Small intestine (tissue), 7 donors: Measurements from ENCODE around the gene LMF1. TPM values are rescaled to one million over a fixed set of nuclear protein-coding genes. Genes with fewer than 3 reads are reported as not detected.

Source experiments
- DNase-seq, 2 donors: peaks; one replicate each; pipeline versions ENCODE4 v3.0.0 to v3.0.0-alpha.2; 2013
- FAIRE-seq: peaks from 2 replicates; lab custom pipeline; 2012; peaks lifted over from hg19 to GRCh38; lab: Jason Lieb, UNC
- H3K27ac ChIP-seq, 3 donors: one replicate each; pipeline ENCODE4 v1.5.1; 2013; ENCODE audit warnings: low read length in 2 of 3, mild to moderate bottlenecking in 2 of 3, control low read depth in 1 of 3, inconsistent platforms in 1 of 3, low read depth in 1 of 3, moderate library complexity in 1 of 3
- H3K27me3 ChIP-seq, 3 donors: one replicate each; pipeline ENCODE4 v1.6.1; 2013; ENCODE audit warnings: low read length in 3 of 3, inconsistent platforms in 1 of 3; ENCODE audit not compliant: control insufficient read depth in 3 of 3, insufficient read depth in 3 of 3
- H3K36me3 ChIP-seq, 3 donors: one replicate each; pipeline ENCODE4 v1.6.1; 2013; ENCODE audit warnings: low read length in 3 of 3, inconsistent platforms in 1 of 3, low read depth in 1 of 3, mild to moderate bottlenecking in 1 of 3, moderate library complexity in 1 of 3; ENCODE audit not compliant: control insufficient read depth in 3 of 3, insufficient read depth in 2 of 3
- H3K4me1 ChIP-seq, 3 donors: one replicate each; pipeline ENCODE4 v1.6.1; 2013; ENCODE audit warnings: low read length in 2 of 3, inconsistent platforms in 1 of 3, low read depth in 1 of 3, mild to moderate bottlenecking in 1 of 3, moderate library complexity in 1 of 3; ENCODE audit not compliant: control insufficient read depth in 3 of 3, insufficient read depth in 2 of 3
- H3K4me3 ChIP-seq, 3 donors: one replicate each; pipeline ENCODE4 v1.5.1; 2013; ENCODE audit warnings: low read length in 3 of 3, control low read depth in 1 of 3, inconsistent platforms in 1 of 3, low read depth in 1 of 3, mild to moderate bottlenecking in 1 of 3, moderate library complexity in 1 of 3
- H3K9me3 ChIP-seq, 2 donors: one replicate each; pipeline ENCODE4 v1.6.1; 2013; ENCODE audit warnings: low read depth in 1 of 2, low read length in 1 of 2; ENCODE audit not compliant: control insufficient read depth in 2 of 2, insufficient read depth in 1 of 2
- WGBS, 3 donors: extraction: QIAGEN DNeasy Blood & Tissue Kit; methylation state at CpG; one replicate each; pipeline ENCODE4 v1.1.7; 2013; 5-methylcytosine and 5-hydroxymethylcytosine counted together
- polyA plus RNA-seq, 4 donors: library from polyadenylated mRNA; stranded (reverse) in 3 of 4; unstranded in 1 of 4; fragments of 200-250 nt in 3 of 4; fragments of 120-200 nt in 1 of 4; gene quantifications; one replicate each; pipeline versions ENCODE4 v1.2.1 to v1.2.3, GENCODE V29; 2013
- donor health status: healthy with polysubstance abuse.
- donor health status: control.
- donor health status: control.
- donor health status: Bipolar disorder and iron deficiency.
- donor health status: healthy.

Gene LMF1
- polyA plus RNA-seq, 4 donors, result 8.2 to 18.0 (median 9.2) TPM

- no peak for FAIRE-seq
- DNase-seq, result no peak
- 93 to 94% (median 94%) methylated on average over 10 of the region's 10 CpGs for WGBS, 3 donors
Observed at GRCh38 chr16:934178-934577, 36.6 kb downstream of the LMF1 start.

GRCh38 chr16:933581-933980, 37.2 kb downstream of the LMF1 start:
- WGBS, 3 donors, result 94 to 100% (median 96%) methylated on average over 11 to 15 of the region's 15 CpGs
- no peak overlapping the region for H3K4me3 ChIP-seq
- H3K9me3 ChIP-seq, result no peaks in the 10 kb centered on the region
- DNase-seq (no peak), FAIRE-seq (no peak)
- H3K4me1 ChIP-seq, result no peaks in the 10 kb centered on the region
- peaks cover 0 to 46% (median 6%) of the 10 kb centered on the region in 3 donors for H3K36me3 ChIP-seq
- no peaks in the 10 kb centered on the region for H3K27me3 ChIP-seq
- H3K27ac ChIP-seq, result no peak overlapping the region

More at GRCh38 chr16:934178-934577, 36.6 kb downstream of the LMF1 start:
- Histone ChIP-seq H3K27ac (no peak overlapping the region), H3K36me3 (peaks cover 0 to 43% (median 6%) of the 10 kb centered on the region in 3 donors), H3K4me1 (no peaks in the 10 kb centered on the region), H3K27me3 (no peaks in the 10 kb centered on the region), H3K9me3 (no peaks in the 10 kb centered on the region), H3K4me3 (no peak overlapping the region)

- no peak overlapping the region for H3K27ac ChIP-seq
- no peak for FAIRE-seq
- WGBS, 3 donors, result 88 to 92% (median 91%) methylated on average over 21 of the region's 21 CpGs
Observed at GRCh38 chr16:932831-933330, 37.9 kb downstream of the LMF1 start.

GRCh38 chr16:931626-932500, 38.9 kb downstream of the LMF1 start:
- Histone ChIP-seq H3K27ac (no peak overlapping the region), H3K27me3 (no peaks in the 10 kb centered on the region), H3K4me3 (no peak overlapping the region), H3K4me1 (no peaks in the 10 kb centered on the region), H3K36me3 (peaks cover 0 to 55% (median 6%) of the 10 kb centered on the region in 3 donors), H3K9me3 (peaks cover 0 to 12% of the 10 kb centered on the region in 2 donors)
- FAIRE-seq, result no peak
- WGBS, 3 donors, result 90 to 91% (median 91%) methylated on average over 38 to 44 of the region's 44 CpGs
- DNase-seq, result no peak

More at GRCh38 chr16:932831-933330, 37.9 kb downstream of the LMF1 start:
- Histone ChIP-seq H3K4me1 (no peaks in the 10 kb centered on the region), H3K27me3 (no peaks in the 10 kb centered on the region), H3K9me3 (peaks cover 0 to 2% of the 10 kb centered on the region in 2 donors), H3K4me3 (no peak overlapping the region), H3K36me3 (peaks cover 0 to 46% (median 6%) of the 10 kb centered on the region in 3 donors)
- DNase-seq, result no peak

- FAIRE-seq, result no peak
- no peak for DNase-seq
Observed at GRCh38 chr16:931171-931570, 39.6 kb downstream of the LMF1 start.

GRCh38 chr16:930511-930910, 40.3 kb downstream of the LMF1 start:
- peaks cover 0 to 59% (median 6%) of the 10 kb centered on the region in 3 donors for H3K36me3 ChIP-seq
- DNase-seq (no peak), FAIRE-seq (no peak)
- H3K4me1 ChIP-seq, result no peaks in the 10 kb centered on the region
- no peaks in the 10 kb centered on the region for H3K27me3 ChIP-seq
- no peak overlapping the region for H3K27ac ChIP-seq
- H3K9me3 ChIP-seq, result peaks cover 0 to 25% of the 10 kb centered on the region in 2 donors
- no peak overlapping the region for H3K4me3 ChIP-seq
- WGBS, 3 donors, result 94 to 97% (median 95%) methylated on average over 17 of the region's 17 CpGs

More at GRCh38 chr16:931171-931570, 39.6 kb downstream of the LMF1 start:
- Histone ChIP-seq H3K36me3 (peaks cover 0 to 57% (median 6%) of the 10 kb centered on the region in 3 donors), H3K9me3 (peaks cover 0 to 19% of the 10 kb centered on the region in 2 donors), H3K27ac (no peak overlapping the region), H3K27me3 (no peaks in the 10 kb centered on the region), H3K4me3 (no peak overlapping the region), H3K4me1 (no peaks in the 10 kb centered on the region)
- 91 to 95% (median 94%) methylated on average over 21 of the region's 21 CpGs for WGBS, 3 donors

- WGBS, 3 donors, result 87 to 91% (median 91%) methylated on average over 20 of the region's 20 CpGs
- Histone ChIP-seq H3K4me3 (no peak overlapping the region), H3K27ac (no peak overlapping the region), H3K4me1 (no peaks in the 10 kb centered on the region), H3K27me3 (no peaks in the 10 kb centered on the region), H3K9me3 (peaks cover 0 to 27% of the 10 kb centered on the region in 2 donors), H3K36me3 (peaks cover 0 to 61% (median 6%) of the 10 kb centered on the region in 3 donors)
- FAIRE-seq (no peak), DNase-seq (no peak)
Observed at GRCh38 chr16:930076-930475, 40.7 kb downstream of the LMF1 start.

GRCh38 chr16:929227-930073, 41.3 kb downstream of the LMF1 start:
- Histone ChIP-seq H3K36me3 (peaks cover 0 to 61% (median 6%) of the 10 kb centered on the region in 3 donors), H3K4me3 (no peak overlapping the region), H3K27me3 (no peaks in the 10 kb centered on the region), H3K4me1 (no peaks in the 10 kb centered on the region), H3K27ac (no peak overlapping the region), H3K9me3 (peaks cover 0 to 31% of the 10 kb centered on the region in 2 donors)
- WGBS, 3 donors, result 87 to 95% (median 93%) methylated on average over 45 of the region's 45 CpGs
- FAIRE-seq, result no peak
- DNase-seq, result no peak
